CMK (cell line): ENCODE data around the gene MARK2.

Experiments used
- DNase-seq: peaks from one replicate; pipeline ENCODE4 v3.0.0-alpha.2; 2010; ENCODE audit warnings: low read depth

Gene MARK2

DNA sequence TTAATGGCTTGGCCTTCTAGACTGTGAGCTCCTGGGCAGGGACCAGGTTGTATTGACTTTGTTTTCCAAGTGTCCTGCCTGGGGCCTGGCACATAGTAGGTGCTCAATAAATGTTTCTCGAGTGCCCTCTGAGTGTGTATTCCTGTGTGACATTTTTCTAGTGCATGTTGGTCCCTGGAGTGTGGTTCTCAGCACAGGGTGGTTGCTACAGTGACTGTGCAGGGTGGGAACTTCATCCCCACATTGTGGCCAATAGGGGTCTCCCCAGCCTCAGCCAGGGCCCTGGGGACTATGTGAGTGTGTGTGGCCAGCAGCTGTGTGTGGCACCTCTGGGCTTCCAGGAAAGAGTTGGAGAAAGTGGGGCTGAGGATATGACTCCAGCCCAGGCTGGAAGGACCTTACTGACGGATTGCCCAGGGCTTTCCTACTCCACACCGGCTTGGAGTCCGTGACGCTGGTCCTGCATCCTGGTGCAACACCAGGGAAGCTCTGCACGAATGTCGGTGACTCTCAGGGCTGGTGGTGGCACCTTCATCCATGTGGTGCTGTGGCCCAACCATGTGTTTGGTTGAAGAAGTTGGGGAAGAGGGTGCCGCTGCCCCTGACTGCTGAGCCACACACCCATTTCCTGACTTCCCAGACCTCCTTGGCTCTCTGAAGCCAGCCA is 9.0 kb upstream of the MARK2 start:
- no peak for DNase-seq

GRCh38 chr11:63831326-63831725 is 7.6 kb upstream of the MARK2 start:
- no peak for DNase-seq

- no peak for DNase-seq
These were observed 6.6 kb upstream of the MARK2 start for GRCh38 chr11:63832336-63832735.

DNA sequence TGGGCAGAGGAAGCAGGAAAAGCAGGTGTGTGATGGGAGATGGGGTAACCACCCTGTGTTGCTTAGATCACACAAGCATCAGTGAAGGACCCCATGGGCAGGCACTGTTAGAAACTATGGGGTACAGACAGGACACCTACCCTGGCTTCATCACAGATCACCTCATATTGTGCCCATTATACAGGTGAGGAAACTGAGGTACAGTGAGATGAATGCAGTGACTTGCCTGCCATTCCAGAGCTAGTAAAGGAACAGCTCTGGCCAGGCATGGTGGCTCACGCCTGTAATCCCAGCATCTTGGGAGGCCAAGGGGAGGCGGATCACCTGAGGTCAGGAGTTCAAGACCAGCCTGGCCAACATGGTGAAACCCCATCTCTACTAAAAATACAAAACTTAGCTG is 5.9 kb upstream of the MARK2 start:
- DNase-seq: no peak

- no peak for DNase-seq
These were observed 4.3 kb upstream of the MARK2 start for GRCh38 chr11:63834535-63835157.

GRCh38 chr11:63835158-63835545 is 3.8 kb upstream of the MARK2 start:
- DNase-seq: no peak

- DNase-seq: peak; percentile 45
These were observed 1.8 kb upstream of the MARK2 start for GRCh38 chr11:63837027-63837688.

DNA sequence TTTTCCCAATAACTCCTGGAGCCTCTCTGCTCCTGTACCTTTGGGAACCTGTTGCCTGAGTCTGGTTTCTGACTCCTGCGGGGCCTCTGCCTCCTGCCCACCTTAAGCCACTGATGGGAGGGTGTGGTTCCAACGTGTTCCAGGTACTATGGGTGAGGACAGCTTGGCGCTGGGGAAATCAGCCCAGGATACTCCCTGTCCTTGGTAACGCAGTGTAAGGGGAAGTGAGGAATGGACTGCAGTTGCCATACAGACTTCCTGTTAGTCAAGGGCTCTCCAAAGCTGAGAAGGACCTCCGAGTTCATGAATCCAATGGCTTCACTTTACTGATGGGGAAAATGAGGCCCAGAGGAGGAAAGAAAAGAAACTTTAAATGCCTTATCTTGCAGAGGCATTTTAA is 1.2 kb upstream of the MARK2 start:
- no peak for DNase-seq

DNA sequence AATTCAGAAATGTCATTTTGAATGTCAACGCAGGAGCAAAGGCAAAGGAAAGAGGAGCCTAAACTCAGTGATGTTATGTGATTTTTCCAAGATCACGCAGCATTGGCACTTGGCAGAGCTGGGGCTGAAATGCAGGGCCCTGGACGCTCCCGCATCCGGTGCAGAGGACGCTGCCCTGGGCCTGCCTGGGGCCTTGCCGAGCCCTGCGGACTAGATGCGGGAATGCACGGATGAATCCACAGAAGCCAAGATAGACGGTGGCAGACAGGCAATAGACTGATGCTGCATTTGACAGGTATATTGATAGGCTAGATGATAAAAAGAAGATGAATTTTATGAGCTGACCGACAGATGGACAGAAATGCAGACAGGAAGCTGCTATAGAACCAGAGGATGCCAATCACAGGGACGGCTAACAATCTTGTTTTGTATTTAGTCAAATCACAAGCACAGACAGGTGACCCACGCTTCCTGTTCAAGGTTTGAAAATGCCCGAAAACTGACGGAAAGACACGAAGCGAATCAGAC is 696 bp upstream of the MARK2 start:
- no peak for DNase-seq

DNA sequence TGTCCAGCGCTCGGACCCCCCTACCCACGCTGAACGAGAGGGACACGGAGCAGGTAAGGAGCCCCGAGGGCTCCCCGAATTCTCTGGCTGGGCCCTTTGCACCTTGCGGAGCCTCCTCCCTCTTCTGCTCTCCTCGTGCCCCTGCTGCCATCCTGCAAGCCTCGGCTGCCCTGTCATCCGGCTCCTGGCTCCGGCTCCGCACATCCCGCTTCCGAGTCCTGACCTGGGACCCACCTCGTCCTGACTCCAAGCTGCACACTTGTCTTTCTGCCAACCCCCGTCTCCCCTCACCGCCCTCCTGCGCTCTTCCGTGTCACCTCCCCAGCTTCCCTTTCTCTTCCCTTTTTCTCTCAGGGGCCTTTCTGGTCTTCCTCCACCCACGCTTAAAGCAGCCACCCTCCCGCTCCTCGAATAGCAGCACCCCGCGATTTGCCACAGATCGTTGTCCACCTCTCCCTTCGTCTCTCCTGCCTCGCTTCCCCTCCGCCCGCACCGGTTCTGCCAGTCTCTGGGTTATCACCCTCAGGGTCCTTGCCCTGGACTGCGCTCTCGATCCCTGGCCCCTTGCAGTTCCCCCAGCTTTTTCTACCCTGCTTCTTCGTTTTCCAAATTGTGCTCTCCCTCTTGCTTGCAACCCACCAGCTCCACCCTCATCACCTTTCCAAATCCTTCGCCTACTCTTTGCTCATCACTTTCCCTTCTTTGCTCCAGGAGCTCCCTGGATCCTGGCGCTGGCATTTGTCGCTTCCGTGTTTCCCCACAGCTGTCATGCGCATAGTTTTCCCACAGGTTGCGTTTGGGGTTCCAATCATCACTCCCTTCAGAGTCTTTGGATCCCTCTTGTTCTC is 822 bp downstream of the MARK2 start:
- DNase-seq: peak; percentile 45

- DNase-seq: no peak
These were observed 1.6 kb downstream of the MARK2 start for GRCh38 chr11:63840356-63841060.

DNA sequence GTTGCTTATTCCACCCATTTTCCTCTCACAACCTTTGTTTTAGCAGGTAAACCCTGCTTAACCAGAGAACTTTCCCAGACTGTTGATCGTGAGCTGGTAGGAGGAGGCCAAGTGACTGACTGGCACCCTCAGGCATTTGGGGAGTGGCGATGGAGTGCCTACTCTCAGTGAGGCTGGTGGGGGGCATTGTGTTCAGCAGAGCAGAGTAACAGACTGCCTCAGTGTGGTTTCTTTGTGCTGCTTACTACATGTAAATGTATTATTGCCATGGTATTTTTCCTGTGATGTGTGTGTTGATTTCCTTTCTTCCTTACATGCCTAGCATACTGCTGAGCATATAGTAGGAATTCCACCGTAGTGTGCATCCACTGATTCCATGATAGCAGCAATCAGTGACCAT is 2.6 kb downstream of the MARK2 start:
- DNase-seq: no peak

DNA sequence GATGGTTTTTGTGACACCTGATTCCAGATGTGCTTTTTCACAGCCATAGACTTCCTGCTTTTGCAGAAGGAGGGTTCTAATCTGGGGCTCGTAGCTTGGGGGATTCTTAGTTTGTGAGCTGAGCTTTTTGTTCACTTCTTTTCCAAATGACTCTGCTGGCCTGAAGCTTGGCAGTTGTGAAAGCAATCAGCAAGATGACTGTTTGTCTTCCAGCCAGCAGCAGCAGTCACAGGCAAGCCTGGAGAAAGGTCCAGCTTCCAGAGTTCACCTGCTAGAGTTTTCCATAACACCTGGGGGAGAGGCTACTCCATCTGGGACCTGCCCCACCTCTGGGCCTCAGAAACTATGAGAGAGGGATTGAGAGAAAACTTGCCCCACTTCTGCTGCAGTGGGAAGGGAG is 4.1 kb downstream of the MARK2 start:
- DNase-seq: no peak

DNA sequence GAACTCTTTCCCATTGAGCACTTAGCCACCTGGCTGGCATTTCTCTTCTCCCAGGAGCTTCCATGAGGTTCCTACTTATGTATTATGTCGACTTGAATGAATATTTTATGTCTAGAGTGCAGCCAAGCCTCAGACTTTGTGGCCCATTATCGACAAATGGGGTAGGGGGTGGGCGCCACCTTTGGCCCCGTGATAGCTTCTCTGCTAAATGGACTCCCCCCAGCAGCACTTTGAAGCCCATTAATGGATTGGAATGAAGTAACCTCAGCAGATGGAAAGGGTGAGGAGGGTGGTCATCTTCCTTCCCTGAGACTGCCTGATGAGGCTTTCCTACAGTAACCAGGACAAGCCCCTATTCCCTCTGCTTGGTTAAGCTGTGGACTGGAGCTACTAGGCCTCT is 5.9 kb downstream of the MARK2 start:
- no peak for DNase-seq

DNA sequence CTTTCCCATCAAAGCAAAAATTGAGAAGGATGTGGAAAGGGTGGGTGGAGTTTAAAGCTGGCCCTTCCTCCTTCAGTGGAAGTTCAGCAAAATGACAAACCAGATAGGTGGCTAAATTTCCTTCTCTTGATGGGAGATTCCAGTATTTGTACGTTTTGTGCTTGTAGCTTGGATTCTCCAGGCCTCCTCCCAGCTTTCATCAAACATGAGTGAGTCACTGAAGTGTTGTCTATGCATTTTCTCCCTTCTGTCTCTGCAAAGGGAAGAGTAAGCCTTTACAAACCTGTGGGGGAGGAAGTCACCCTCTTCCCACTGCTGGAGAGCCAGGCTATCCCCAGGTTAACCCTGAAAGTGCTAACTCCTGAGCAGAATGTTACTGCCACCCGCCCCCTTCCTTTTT is 6.4 kb downstream of the MARK2 start:
- no peak for DNase-seq

DNA sequence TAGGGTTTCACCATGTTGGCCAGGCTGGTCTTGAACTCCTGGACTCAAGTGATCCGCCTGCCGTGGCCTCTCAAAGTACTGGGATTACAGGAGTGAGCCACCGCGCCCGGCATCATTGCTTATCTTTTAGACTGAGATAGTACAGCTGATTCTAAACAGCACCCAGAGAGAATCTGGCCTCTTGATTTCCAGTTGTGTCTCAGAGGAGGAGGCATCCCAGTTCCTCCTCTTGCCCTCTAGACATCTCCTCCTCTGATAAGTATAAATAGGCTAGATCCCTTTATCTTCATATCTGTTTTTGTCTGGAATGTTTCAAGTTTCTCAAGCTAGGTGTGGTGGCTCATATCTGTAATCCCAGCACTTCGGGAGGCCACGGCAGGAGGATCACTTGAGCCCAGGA is 7.0 kb downstream of the MARK2 start:
- no peak for DNase-seq

DNA sequence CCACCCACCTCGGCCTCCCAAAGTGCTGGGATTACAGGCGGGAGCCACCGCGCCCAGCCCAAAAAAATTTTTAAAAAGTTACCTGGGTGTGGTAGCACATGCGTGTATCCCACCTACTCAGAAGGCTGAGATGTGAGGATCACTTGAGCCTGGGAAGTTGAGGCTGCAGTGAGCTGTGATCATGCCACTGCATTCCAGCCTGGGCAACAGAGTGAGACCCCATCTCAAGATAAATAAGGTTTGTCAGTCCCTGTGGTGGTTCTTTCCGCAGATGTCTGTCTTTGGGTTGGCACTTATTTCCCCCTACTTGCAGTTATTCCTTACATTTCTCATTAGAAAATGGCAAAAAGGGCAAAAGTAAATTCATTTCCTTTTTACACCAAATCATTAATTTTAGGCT is 8.0 kb downstream of the MARK2 start:
- no peak for DNase-seq

DNA sequence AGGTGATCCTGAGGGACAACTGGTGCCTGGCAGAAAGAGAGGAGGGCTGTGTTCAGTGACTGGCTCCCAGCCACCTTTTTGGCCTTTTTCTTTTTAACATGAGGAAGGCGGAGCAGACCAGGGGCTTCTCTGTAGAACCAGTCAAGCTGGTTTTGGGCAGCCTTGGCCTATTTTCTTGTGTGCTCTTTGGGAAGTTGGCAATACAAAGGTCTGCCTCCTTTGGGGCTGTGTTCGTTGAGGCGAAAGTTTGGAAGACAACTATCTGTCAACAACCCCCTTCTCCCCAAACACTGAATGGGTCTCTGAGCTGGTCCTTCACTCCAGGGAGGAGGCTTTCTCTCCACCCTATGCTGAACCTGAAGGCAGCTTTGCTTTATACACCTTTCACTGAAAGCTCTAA is 8.5 kb downstream of the MARK2 start:
- no peak for DNase-seq

DNA sequence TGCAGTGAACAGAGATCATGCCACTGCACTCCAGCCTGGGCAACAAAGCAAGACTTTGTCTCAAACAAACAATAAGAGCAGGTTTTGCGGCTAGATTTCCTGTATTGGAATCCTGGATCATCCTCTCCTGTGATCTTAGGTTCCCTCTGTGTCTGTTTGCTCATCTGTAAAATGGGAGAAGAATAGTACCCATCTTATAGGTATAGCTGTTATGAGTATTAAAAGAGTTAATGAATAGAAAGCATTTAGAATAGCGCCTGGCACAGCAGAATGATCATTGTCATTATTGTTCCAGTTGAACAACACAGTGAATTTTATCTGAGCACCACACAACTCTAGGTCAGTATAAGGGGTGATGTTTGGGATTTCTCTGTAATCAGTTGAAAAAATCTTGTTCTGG is 10.8 kb downstream of the MARK2 start:
- no peak for DNase-seq

GRCh38 chr11:63850920-63851319 is 12.0 kb downstream of the MARK2 start:
- no peak for DNase-seq

DNA sequence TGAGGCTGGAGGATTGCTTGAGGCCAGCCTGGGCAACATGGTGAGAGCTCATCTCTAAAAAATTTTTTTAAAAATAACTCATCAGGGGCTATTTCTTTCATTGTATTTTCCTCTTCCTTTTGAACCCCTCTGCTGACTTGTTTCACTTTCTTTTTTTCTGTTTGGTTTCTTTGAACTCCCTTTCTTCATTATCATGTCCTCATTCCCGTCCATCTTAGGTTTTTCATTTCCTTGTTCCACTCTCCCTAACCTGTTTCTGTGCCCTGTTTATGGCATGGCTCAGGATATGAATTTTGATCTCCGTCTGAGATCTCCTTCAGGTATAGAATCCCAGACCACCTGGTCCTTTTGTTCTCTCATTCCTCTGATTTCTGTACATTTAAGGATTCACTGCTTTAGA is 12.5 kb downstream of the MARK2 start:
- DNase-seq: no peak

DNA sequence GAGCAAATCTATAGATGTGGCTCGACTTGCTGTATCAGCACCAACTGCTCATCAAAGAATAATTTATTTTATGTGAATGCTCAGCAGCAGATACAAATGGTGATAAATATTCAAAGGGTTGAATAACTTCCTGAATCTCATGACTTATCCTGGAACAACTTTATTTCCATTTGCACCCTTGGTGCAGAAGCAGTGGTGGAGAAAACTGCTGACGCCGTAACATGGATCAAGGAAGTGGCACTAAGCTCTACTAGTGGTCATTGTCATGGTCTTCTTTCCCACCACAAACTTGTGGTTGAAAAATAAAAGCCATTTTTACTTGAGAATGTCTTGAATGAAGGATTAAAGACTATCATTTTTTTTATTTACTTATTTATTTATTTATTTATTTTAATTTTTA is 14.6 kb downstream of the MARK2 start:
- DNase-seq: no peak
